Measurements from ENCODE around the gene STX18. TPM values are rescaled to one million over a fixed set of nuclear protein-coding genes. Genes with fewer than 3 reads are reported as not detected.
A peak's percentile ranks its signal among the peaks of the same experiment; 100 is the strongest.

STX18 gene
- total and polyA plus RNA-seq, 2 of the 13 experiments (the other 11 are each of a cell fraction or from before 2014, with no cell fraction given) = 23.9 to 37.1 TPM

DNA sequence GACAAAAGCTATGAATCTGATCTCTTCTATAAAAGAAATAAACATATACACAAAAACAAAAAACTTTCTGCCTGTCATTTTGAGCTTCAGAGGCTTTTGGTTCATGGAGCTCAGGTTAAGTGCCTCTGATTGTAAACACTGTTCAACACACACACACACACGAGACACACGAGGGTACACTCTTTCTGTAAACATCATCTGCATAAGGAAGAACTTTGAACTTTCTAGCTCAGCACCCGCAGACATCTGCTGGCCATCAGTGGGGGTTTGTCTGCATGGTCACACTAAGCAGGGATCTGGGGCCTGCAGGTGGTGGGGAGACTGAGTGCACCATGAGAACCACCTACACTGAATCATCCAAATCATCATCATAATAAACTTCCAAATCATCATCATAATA is 54.9 kb downstream of the STX18 start (continued):
- TF ChIP-seq, protein P1, sequence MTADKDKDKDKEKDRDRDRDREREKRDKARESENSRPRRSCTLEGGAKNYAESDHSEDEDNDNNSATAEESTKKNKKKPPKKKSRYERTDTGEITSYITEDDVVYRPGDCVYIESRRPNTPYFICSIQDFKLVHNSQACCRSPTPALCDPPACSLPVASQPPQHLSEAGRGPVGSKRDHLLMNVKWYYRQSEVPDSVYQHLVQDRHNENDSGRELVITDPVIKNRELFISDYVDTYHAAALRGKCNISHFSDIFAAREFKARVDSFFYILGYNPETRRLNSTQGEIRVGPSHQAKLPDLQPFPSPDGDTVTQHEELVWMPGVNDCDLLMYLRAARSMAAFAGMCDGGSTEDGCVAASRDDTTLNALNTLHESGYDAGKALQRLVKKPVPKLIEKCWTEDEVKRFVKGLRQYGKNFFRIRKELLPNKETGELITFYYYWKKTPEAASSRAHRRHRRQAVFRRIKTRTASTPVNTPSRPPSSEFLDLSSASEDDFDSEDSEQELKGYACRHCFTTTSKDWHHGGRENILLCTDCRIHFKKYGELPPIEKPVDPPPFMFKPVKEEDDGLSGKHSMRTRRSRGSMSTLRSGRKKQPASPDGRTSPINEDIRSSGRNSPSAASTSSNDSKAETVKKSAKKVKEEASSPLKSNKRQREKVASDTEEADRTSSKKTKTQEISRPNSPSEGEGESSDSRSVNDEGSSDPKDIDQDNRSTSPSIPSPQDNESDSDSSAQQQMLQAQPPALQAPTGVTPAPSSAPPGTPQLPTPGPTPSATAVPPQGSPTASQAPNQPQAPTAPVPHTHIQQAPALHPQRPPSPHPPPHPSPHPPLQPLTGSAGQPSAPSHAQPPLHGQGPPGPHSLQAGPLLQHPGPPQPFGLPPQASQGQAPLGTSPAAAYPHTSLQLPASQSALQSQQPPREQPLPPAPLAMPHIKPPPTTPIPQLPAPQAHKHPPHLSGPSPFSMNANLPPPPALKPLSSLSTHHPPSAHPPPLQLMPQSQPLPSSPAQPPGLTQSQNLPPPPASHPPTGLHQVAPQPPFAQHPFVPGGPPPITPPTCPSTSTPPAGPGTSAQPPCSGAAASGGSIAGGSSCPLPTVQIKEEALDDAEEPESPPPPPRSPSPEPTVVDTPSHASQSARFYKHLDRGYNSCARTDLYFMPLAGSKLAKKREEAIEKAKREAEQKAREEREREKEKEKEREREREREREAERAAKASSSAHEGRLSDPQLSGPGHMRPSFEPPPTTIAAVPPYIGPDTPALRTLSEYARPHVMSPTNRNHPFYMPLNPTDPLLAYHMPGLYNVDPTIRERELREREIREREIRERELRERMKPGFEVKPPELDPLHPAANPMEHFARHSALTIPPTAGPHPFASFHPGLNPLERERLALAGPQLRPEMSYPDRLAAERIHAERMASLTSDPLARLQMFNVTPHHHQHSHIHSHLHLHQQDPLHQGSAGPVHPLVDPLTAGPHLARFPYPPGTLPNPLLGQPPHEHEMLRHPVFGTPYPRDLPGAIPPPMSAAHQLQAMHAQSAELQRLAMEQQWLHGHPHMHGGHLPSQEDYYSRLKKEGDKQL (CRISPR knock-in tag; IDR thresholded peaks at IDR 0.05; ENCODE audit: low read depth) = 0 out of 2 replicates have a peak, but pooled peaks have one; percentile 30
- TF ChIP-seq CAMTA2 (CRISPR knock-in tag; IDR thresholded peaks at IDR 0.05; ENCODE audit: borderline replicate concordance) (no peak), ZNF337 (CRISPR knock-in tag; IDR thresholded peaks at IDR 0.05; ENCODE audit: borderline replicate concordance, low read depth) (no peak), SNAPC2 (CRISPR knock-in tag; IDR thresholded peaks at IDR 0.05) (no peak), NFKB2 (CRISPR knock-in tag; IDR thresholded peaks at IDR 0.05; ENCODE audit: borderline replicate concordance) (no peak), TP53 (CRISPR knock-in tag; conservative IDR thresholded peaks at IDR 0.05) (no peak), SCMH1 (CRISPR knock-in tag; IDR thresholded peaks at IDR 0.05; ENCODE audit: borderline replicate concordance) (no peak), FOXK1 (CRISPR knock-in tag; IDR thresholded peaks at IDR 0.05; ENCODE audit: borderline replicate concordance, low read depth) (peak; percentile 88; the same call in 1 of the 2 replicates), EZH2 (conservative IDR thresholded peaks at IDR 0.05; ENCODE audit: low read depth, low read length) (no peak)
- TF ChIP-seq, protein P2, sequence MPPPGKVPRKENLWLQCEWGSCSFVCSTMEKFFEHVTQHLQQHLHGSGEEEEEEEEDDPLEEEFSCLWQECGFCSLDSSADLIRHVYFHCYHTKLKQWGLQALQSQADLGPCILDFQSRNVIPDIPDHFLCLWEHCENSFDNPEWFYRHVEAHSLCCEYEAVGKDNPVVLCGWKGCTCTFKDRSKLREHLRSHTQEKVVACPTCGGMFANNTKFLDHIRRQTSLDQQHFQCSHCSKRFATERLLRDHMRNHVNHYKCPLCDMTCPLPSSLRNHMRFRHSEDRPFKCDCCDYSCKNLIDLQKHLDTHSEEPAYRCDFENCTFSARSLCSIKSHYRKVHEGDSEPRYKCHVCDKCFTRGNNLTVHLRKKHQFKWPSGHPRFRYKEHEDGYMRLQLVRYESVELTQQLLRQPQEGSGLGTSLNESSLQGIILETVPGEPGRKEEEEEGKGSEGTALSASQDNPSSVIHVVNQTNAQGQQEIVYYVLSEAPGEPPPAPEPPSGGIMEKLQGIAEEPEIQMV (CRISPR knock-in tag; IDR thresholded peaks at IDR 0.05; ENCODE audit: low read depth) = no peak
- TF ChIP-seq, protein P3, sequence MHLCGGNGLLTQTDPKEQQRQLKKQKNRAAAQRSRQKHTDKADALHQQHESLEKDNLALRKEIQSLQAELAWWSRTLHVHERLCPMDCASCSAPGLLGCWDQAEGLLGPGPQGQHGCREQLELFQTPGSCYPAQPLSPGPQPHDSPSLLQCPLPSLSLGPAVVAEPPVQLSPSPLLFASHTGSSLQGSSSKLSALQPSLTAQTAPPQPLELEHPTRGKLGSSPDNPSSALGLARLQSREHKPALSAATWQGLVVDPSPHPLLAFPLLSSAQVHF (CRISPR knock-in tag; IDR thresholded peaks at IDR 0.05) = no peak
- TF ChIP-seq, protein P4, sequence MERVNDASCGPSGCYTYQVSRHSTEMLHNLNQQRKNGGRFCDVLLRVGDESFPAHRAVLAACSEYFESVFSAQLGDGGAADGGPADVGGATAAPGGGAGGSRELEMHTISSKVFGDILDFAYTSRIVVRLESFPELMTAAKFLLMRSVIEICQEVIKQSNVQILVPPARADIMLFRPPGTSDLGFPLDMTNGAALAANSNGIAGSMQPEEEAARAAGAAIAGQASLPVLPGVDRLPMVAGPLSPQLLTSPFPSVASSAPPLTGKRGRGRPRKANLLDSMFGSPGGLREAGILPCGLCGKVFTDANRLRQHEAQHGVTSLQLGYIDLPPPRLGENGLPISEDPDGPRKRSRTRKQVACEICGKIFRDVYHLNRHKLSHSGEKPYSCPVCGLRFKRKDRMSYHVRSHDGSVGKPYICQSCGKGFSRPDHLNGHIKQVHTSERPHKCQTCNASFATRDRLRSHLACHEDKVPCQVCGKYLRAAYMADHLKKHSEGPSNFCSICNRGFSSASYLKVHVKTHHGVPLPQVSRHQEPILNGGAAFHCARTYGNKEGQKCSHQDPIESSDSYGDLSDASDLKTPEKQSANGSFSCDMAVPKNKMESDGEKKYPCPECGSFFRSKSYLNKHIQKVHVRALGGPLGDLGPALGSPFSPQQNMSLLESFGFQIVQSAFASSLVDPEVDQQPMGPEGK (CRISPR knock-in tag; IDR thresholded peaks at IDR 0.05) = 0 out of 2 replicates have a peak, but pooled peaks have one; percentile 38
- TF ChIP-seq, protein P5, sequence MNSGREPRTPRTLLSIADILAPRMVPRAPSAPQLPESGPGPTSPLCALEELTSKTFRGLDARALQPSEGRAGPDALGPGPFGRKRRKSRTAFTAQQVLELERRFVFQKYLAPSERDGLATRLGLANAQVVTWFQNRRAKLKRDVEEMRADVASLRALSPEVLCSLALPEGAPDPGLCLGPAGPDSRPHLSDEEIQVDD (CRISPR knock-in tag; IDR thresholded peaks at IDR 0.05; ENCODE audit: borderline replicate concordance) = no peak
- TF ChIP-seq, protein P6, sequence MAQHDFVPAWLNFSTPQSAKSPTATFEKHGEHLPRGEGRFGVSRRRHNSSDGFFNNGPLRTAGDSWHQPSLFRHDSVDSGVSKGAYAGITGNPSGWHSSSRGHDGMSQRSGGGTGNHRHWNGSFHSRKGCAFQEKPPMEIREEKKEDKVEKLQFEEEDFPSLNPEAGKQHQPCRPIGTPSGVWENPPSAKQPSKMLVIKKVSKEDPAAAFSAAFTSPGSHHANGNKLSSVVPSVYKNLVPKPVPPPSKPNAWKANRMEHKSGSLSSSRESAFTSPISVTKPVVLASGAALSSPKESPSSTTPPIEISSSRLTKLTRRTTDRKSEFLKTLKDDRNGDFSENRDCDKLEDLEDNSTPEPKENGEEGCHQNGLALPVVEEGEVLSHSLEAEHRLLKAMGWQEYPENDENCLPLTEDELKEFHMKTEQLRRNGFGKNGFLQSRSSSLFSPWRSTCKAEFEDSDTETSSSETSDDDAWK (CRISPR knock-in tag; IDR thresholded peaks at IDR 0.05) = no peak

All from HepG2 (cell line).